ENCODE results near the gene ADPRH.

DNA sequence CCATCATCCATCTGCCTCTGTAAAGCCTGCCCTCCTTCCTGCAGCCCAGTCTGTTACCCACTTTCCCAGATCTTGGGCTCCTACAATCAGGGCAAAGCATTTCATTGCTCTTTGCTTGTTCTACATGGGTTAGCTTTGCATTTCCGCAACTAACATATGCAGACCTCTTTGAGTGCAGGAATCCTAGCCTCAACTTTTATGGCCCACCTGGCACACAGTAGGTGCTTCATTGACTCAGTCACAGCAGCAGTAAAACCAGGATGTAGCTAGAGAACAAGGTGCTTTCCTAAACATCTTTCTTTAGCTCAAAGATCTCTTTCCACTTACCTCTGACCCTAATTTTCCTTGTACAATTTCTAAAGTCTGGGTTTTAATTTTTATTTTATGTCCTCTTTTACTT lies 23.4 kb upstream of the ADPRH start:
- no peak for TF ChIP-seq JUND (IDR thresholded peaks at IDR 0.05; ENCODE audit: low read depth, low read length)
- TF ChIP-seq, protein P1, sequence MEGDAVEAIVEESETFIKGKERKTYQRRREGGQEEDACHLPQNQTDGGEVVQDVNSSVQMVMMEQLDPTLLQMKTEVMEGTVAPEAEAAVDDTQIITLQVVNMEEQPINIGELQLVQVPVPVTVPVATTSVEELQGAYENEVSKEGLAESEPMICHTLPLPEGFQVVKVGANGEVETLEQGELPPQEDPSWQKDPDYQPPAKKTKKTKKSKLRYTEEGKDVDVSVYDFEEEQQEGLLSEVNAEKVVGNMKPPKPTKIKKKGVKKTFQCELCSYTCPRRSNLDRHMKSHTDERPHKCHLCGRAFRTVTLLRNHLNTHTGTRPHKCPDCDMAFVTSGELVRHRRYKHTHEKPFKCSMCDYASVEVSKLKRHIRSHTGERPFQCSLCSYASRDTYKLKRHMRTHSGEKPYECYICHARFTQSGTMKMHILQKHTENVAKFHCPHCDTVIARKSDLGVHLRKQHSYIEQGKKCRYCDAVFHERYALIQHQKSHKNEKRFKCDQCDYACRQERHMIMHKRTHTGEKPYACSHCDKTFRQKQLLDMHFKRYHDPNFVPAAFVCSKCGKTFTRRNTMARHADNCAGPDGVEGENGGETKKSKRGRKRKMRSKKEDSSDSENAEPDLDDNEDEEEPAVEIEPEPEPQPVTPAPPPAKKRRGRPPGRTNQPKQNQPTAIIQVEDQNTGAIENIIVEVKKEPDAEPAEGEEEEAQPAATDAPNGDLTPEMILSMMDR (IDR thresholded peaks at IDR 0.05 in 2 of 3, conservative IDR thresholded peaks at IDR 0.05 in 1 of 3; ENCODE audit: control insufficient read depth in 2 of 3, extremely low read depth in 1 of 3, insufficient read depth in 1 of 3, low read depth in 3 of 3, low read length in 3 of 3), result no peak
- no peak for TF ChIP-seq SP1 (IDR thresholded peaks at IDR 0.05; ENCODE audit: low read depth, low read length)
- no peak for TF ChIP-seq TAF1 (IDR thresholded peaks at IDR 0.05; ENCODE audit: borderline replicate concordance, low read depth, low read length)
- TF ChIP-seq EP300 (IDR thresholded peaks at IDR 0.05; ENCODE audit: borderline replicate concordance in 1 of 2, control insufficient read depth in 1 of 2, low read depth in 2 of 2, low read length in 2 of 2), result no peak
- TF ChIP-seq NFYB (IDR thresholded peaks at IDR 0.05; ENCODE audit: insufficient read depth, low read depth, low read length), result no peak
- TF ChIP-seq EZH2 (IDR thresholded peaks at IDR 0.05; ENCODE audit: borderline replicate concordance, control insufficient read depth, low read depth, low read length), result no peak
